Psoas muscle (tissue), 8 donors: Measurements from ENCODE around the gene CHST15. TPM values are rescaled to one million over a fixed set of nuclear protein-coding genes. Genes with fewer than 3 reads are reported as not detected.

ENCODE experiments used
- ATAC-seq, 4 donors: fragments of 200-7000 bp; cut with Tn5 transposase; one replicate each; pipeline ENCODE4 v1.9.1; 2020; ENCODE audit warnings: moderate library complexity in 3 of 4, mild to moderate bottlenecking in 2 of 4
- DNase-seq, 2 donors: peaks; one replicate each; pipeline ENCODE4 v3.0.0-alpha.2; 2020
- H3K27ac ChIP-seq: fragments of 200-600 bp; one replicate; pipeline ENCODE4 v1.8.0; 2022
- H3K27me3 ChIP-seq, 3 donors: fragments of 200-600 bp in 1 of 3; one replicate each; pipeline versions ENCODE4 v1.6.1 to v1.8.0; 2013 to 2022; ENCODE audit warnings: low read length in 2 of 3, mild to moderate bottlenecking in 2 of 3, moderate library complexity in 1 of 3; ENCODE audit not compliant: insufficient read depth in 3 of 3
- H3K36me3 ChIP-seq, 2 donors: fragments of 200-600 bp in 1 of 2; one replicate each; pipeline versions ENCODE4 v1.6.1 to v1.8.0; 2013 to 2022; ENCODE audit warnings: low read depth in 1 of 2, mild to moderate bottlenecking in 1 of 2, moderate library complexity in 1 of 2; ENCODE audit not compliant: insufficient read depth in 1 of 2
- H3K4me1 ChIP-seq: fragments of 200-600 bp; one replicate; pipeline ENCODE4 v1.8.0; 2022
- H3K4me3 ChIP-seq: fragments of 200-600 bp; one replicate; pipeline ENCODE4 v1.8.0; 2022; ENCODE audit warnings: mild to moderate bottlenecking
- H3K9me3 ChIP-seq: fragments of 200-600 bp; one replicate; pipeline ENCODE4 v1.8.0; 2022
- CTCF ChIP-seq: fragments of 200-600 bp; IDR thresholded peaks from one replicate; pipeline ENCODE4 v1.8.0; 2022; ENCODE audit warnings: antibody characterized with exemption
- WGBS, 3 donors: extraction: QIAGEN DNeasy Blood & Tissue Kit; methylation state at CpG; one replicate each; pipeline versions ENCODE4 v1.1.6 to v1.1.7; 2013; 5-methylcytosine and 5-hydroxymethylcytosine counted together
- intact Hi-C, 2 donors: fragments of 100-400 bp; cut with DNase I; formaldehyde crosslinking; loops; one replicate each; pipeline versions ENCODE4 v1.11.0 to v1.14.2; 2022
- polyA plus RNA-seq, 3 donors: library from polyadenylated mRNA; stranded (reverse); fragments of 200-250 nt; gene quantifications; one replicate each; pipeline ENCODE4 v1.2.3, GENCODE V29; 2013
- total RNA-seq, 4 donors: library from RNA; stranded (reverse); fragmentation: NEBNext Ultra II Directional in 2 of 4; extraction: Animal tissue kit (Norgen Biotek cat#: 25700) in 2 of 4; gene quantifications; one replicate each; pipeline versions ENCODE4 v1.2.1 to v1.2.4, GENCODE V29; 2021 to 2023
- donor health status: healthy with polysubstance abuse.
- donor health status: DM: no; HTN: no; CAD: no; lungs with moderate emphysema.
- donor health status: Bipolar disorder and iron deficiency.
- donor health status: healthy.
- donor health status: DM: yes; HTN: yes; CAD: no.
- donor health status: DM: no; HTN: no; CAD: no.
- donor health status: DM: no; HTN: no; CAD: no.
- donor health status: DM: yes; HTN: yes; CAD: no.

CHST15 gene
- total and polyA plus RNA-seq, 7 donors: 3.6 to 39.2 (median 10.4) TPM

GRCh38 chr10:123974406-123974805 lies 119.0 kb downstream of the CHST15 start:
- ATAC-seq (no peak), DNase-seq (peak in 1 of 2 donors; percentile 49)
- no peaks in the 10 kb centered on the region for H3K9me3 ChIP-seq
- H3K27me3 ChIP-seq: peaks cover 0 to 52% (median 31%) of the 10 kb centered on the region in 3 donors
- H3K27ac ChIP-seq: no peak overlapping the region
- no peak for TF ChIP-seq CTCF
- H3K4me3 ChIP-seq: no peak overlapping the region
- H3K4me1 ChIP-seq: no peaks in the 10 kb centered on the region
- intact Hi-C loops: no loop called here
- WGBS, 3 donors: 42 to 70% (median 65%) methylated on average over 4 of the region's 4 CpGs
- no peaks in the 10 kb centered on the region for H3K36me3 ChIP-seq

GRCh38 chr10:123972481-123973401 lies 120.7 kb downstream of the CHST15 start:
- TF ChIP-seq CTCF: no peak
- peaks cover under 1% of the 10 kb centered on the region for H3K4me1 ChIP-seq
- ATAC-seq (no peak), DNase-seq (no peak)
- 5 to 17% (median 5%) methylated on average over 51 to 62 of the region's 62 CpGs for WGBS, 3 donors
- H3K27ac ChIP-seq: no peak overlapping the region
- no peaks in the 10 kb centered on the region for H3K36me3 ChIP-seq
- no peaks in the 10 kb centered on the region for H3K9me3 ChIP-seq
- intact Hi-C loops: no loop called here
- H3K27me3 ChIP-seq: peaks cover 0 to 68% (median 31%) of the 10 kb centered on the region in 3 donors
- no peak overlapping the region for H3K4me3 ChIP-seq

- DNase-seq (no peak), ATAC-seq (no peak)
- 50 to 66% (median 55%) methylated on average over 4 of the region's 4 CpGs for WGBS, 3 donors
- Histone ChIP-seq H3K4me1 (peaks cover 5% of the 10 kb centered on the region), H3K4me3 (no peak overlapping the region), H3K36me3 (no peaks in the 10 kb centered on the region), H3K27ac (no peak overlapping the region), H3K27me3 (peaks cover 0 to 79% (median 31%) of the 10 kb centered on the region in 3 donors), H3K9me3 (no peaks in the 10 kb centered on the region)
- TF ChIP-seq CTCF: no peak
- intact Hi-C loops: no loop called here
These were observed 122.5 kb downstream of the CHST15 start for GRCh38 chr10:123970927-123971286.

GRCh38 chr10:123970207-123970926 lies 123.0 kb downstream of the CHST15 start:
- ATAC-seq: no peak
- Histone ChIP-seq H3K4me1 (peaks cover 5% of the 10 kb centered on the region), H3K9me3 (no peaks in the 10 kb centered on the region), H3K27ac (no peak overlapping the region), H3K4me3 (no peak overlapping the region), H3K36me3 (no peaks in the 10 kb centered on the region), H3K27me3 (peaks cover 0 to 82% (median 33%) of the 10 kb centered on the region in 3 donors)
- no peak for TF ChIP-seq CTCF
- no peak for DNase-seq
- intact Hi-C loops: no loop called here
- WGBS, 3 donors: 12 to 33% (median 16%) methylated on average over 21 to 25 of the region's 25 CpGs
